ENCODE results near the gene CENPM. TPM values are rescaled to one million over a fixed set of nuclear protein-coding genes. Genes with fewer than 3 reads are reported as not detected.

Gene CENPM
- total RNA-seq, 4 donors from 2014 or later: not detected

- WGBS: 83% methylated on average over 12 of the region's 13 CpGs
- Histone ChIP-seq H3K36me3 (peaks cover 45 to 100% (median 97%) of the 10 kb centered on the region in 4 donors), H3K4me1 (peaks cover 0 to 19% (median 0%) of the 10 kb centered on the region in 4 donors), H3K9me3 (no peaks in the 10 kb centered on the region), H3K27me3 (no peaks in the 10 kb centered on the region), H3K4me3 (no peak overlapping the region), H3K27ac (replicated peaks in 1 of 4) (no peak overlapping the region)
- no peak for TF ChIP-seq POLR2A (IDR thresholded peaks at IDR 0.05; ENCODE audit: low read depth)
- TF ChIP-seq EP300 (IDR thresholded peaks at IDR 0.05): no peak
- no peak for TF ChIP-seq CTCF (IDR thresholded peaks at IDR 0.05)
- no peak for TF ChIP-seq POLR2AphosphoS5 (IDR thresholded peaks at IDR 0.05)
- no peak for DNase-seq (ENCODE audit: extremely low spot score)
- intact Hi-C loops (cut with DNase I): no loop called here
These were observed 46.8 kb downstream of the CENPM start for GRCh38 chr22:41899992-41900651.

- DNase-seq (ENCODE audit: extremely low spot score): no peak
- H3K27ac ChIP-seq (replicated peaks in 1 of 4): no peak overlapping the region
- TF ChIP-seq POLR2A (IDR thresholded peaks at IDR 0.05; ENCODE audit: low read depth): no peak
- no peak for TF ChIP-seq POLR2AphosphoS5 (IDR thresholded peaks at IDR 0.05)
- no peak for TF ChIP-seq CTCF (IDR thresholded peaks at IDR 0.05)
- no peak for TF ChIP-seq EP300 (IDR thresholded peaks at IDR 0.05)
- H3K27me3 ChIP-seq: no peaks in the 10 kb centered on the region
- intact Hi-C loops (cut with DNase I): no loop called here
- H3K9me3 ChIP-seq: no peaks in the 10 kb centered on the region
- 85% methylated on average over 5 of the region's 5 CpGs for WGBS
- H3K4me1 ChIP-seq: peaks cover 0 to 22% (median 0%) of the 10 kb centered on the region in 4 donors
- H3K4me3 ChIP-seq: no peak overlapping the region
- H3K36me3 ChIP-seq: peaks cover 40 to 100% (median 97%) of the 10 kb centered on the region in 4 donors
These were observed 47.8 kb downstream of the CENPM start for GRCh38 chr22:41899110-41899509.

GRCh38 chr22:41898645-41899044 lies 48.3 kb downstream of the CENPM start:
- Histone ChIP-seq H3K9me3 (no peaks in the 10 kb centered on the region), H3K27ac (replicated peaks in 1 of 4) (no peak overlapping the region), H3K27me3 (no peaks in the 10 kb centered on the region), H3K36me3 (peaks cover 42 to 100% (median 96%) of the 10 kb centered on the region in 4 donors), H3K4me3 (no peak overlapping the region), H3K4me1 (peaks cover 0 to 22% (median 0%) of the 10 kb centered on the region in 4 donors)
- no peak for DNase-seq (ENCODE audit: extremely low spot score)
- intact Hi-C loops (cut with DNase I): no loop called here
- TF ChIP-seq CTCF (IDR thresholded peaks at IDR 0.05) (no peak), POLR2AphosphoS5 (IDR thresholded peaks at IDR 0.05) (no peak), EP300 (IDR thresholded peaks at IDR 0.05) (no peak), POLR2A (IDR thresholded peaks at IDR 0.05; ENCODE audit: low read depth) (no peak)
- WGBS: 75% methylated on average over 7 of the region's 11 CpGs

- Histone ChIP-seq H3K9me3 (no peaks in the 10 kb centered on the region), H3K4me1 (peaks cover 0 to 3% (median 0%) of the 10 kb centered on the region in 4 donors), H3K27ac (replicated peaks in 1 of 4) (no peak overlapping the region), H3K36me3 (peaks cover 40 to 100% (median 90%) of the 10 kb centered on the region in 4 donors), H3K27me3 (no peaks in the 10 kb centered on the region), H3K4me3 (no peak overlapping the region)
- 87% methylated on average over 7 of the region's 7 CpGs for WGBS
- TF ChIP-seq EP300 (IDR thresholded peaks at IDR 0.05) (no peak), POLR2A (IDR thresholded peaks at IDR 0.05; ENCODE audit: low read depth) (no peak), POLR2AphosphoS5 (IDR thresholded peaks at IDR 0.05) (no peak), CTCF (IDR thresholded peaks at IDR 0.05) (no peak)
- DNase-seq (ENCODE audit: extremely low spot score): no peak
- intact Hi-C loops (cut with DNase I): no loop called here
These were observed 53.2 kb downstream of the CENPM start for GRCh38 chr22:41893591-41894375.
